ENCODE results near the gene RAPGEF2. TPM values are rescaled to one million over a fixed set of nuclear protein-coding genes. Genes with fewer than 3 reads are reported as not detected.
A peak's percentile ranks its signal among the peaks of the same experiment; 100 is the strongest.

Gene RAPGEF2
- total and polyA plus RNA-seq, 2 experiments from 2014 or later, result 10.2 to 63.1 TPM

GRCh38 chr4:159129814-159130550 is 27.1 kb downstream of the RAPGEF2 start (continued):
- TF ChIP-seq REST (IDR thresholded peaks at IDR 0.05; ENCODE audit: unreplicated experiment) (no peak), CTCF (conservative IDR thresholded peaks at IDR 0.05; ENCODE audit: low read depth in 2 of 2) (no peak)

GRCh38 chr4:159131564-159131963 is 28.7 kb downstream of the RAPGEF2 start:
- Mint-ChIP-seq H3K4me3 (0 out of 3 replicates have a peak overlapping the region, but pooled peaks have one; percentile 4), H3K9me3 (no peaks in the 10 kb centered on the region), H3K36me3 (ENCODE audit: low read depth) (no peaks in the 10 kb centered on the region), H3K27me3 (ENCODE audit: insufficient read depth, low read depth, poor library complexity) (no peaks in the 10 kb centered on the region), H3K27ac (peak overlapping the region; percentile 55; the same call in 1 of the 2 replicates), H3K4me1 (peaks cover 35% of the 10 kb centered on the region)
- H3K27ac ChIP-seq (ENCODE audit: low read depth), result peak overlapping the region; percentile 40; the same call in 1 of the 2 replicates
- DNase-seq (ENCODE audit: low spot score) (peak; percentile 47), ATAC-seq (peak; percentile 78)
- TF ChIP-seq NANOG (IDR thresholded peaks at IDR 0.05; ENCODE audit: borderline replicate concordance) (no peak), ETS1 (IDR thresholded peaks at IDR 0.05) (no peak), EZH2 (IDR thresholded peaks at IDR 0.05; ENCODE audit: low read depth, unreplicated experiment) (no peak), REST (IDR thresholded peaks at IDR 0.05; ENCODE audit: unreplicated experiment) (no peak), ZNF331 (CRISPR knock-in tag; IDR thresholded peaks at IDR 0.05; ENCODE audit: low read depth) (no peak)
- peaks cover 28% of the 10 kb centered on the region for H3K4me1 ChIP-seq (ENCODE audit: insufficient read depth)
- no peaks in the 10 kb centered on the region for H3K27me3 ChIP-seq (ENCODE audit: insufficient read depth)
- H3F3A ChIP-seq (replicated peaks; ENCODE audit: low read depth), result no peaks in the 10 kb centered on the region
- H3K4me2 ChIP-seq, result peak overlapping the region; percentile 52
- no peaks in the 10 kb centered on the region for H3K36me3 ChIP-seq (ENCODE audit: insufficient read depth)
- peak overlapping the region; percentile 18 for H3K4me3 ChIP-seq
- no peak overlapping the region for H2AFZ ChIP-seq
- H4K20me1 ChIP-seq (replicated peaks; ENCODE audit: insufficient read depth), result no peaks in the 10 kb centered on the region; the same call in none of the 2 replicates
- no peaks in the 10 kb centered on the region for H3K9me2 ChIP-seq (ENCODE audit: insufficient read depth)
- peaks cover 98% of the 10 kb centered on the region for H3K79me2 ChIP-seq (replicated peaks; ENCODE audit: insufficient read depth)
